ENCODE results near the gene MMP13.
"Not testable (repeated sequence)": the region's sequence is repeated elsewhere in the genome, so short reads cannot be mapped to it uniquely, and the experiment has no call there.

DNA sequence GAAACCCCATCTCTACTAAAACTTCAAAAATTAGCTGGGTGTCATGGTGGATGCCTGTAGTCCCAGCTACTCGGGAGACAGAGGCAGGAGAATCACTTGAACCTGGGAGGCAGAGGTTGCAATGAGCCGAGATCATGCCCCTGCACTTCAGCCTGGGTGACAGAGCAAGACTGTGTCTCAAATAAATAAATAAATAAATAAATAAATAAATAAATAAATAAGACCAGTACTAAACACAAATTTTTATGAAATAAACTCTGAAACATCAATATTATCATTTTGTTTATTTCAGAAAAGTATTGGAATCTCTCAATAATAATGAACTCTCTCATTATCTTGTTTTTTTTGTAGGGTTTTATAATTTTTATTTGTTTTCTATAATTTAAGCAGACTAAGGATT is 18.2 kb upstream of the MMP13 start:
- TF ChIP-seq EP300 (IDR thresholded peaks at IDR 0.05) = not testable (repeated sequence)
- TF ChIP-seq, protein P1, sequence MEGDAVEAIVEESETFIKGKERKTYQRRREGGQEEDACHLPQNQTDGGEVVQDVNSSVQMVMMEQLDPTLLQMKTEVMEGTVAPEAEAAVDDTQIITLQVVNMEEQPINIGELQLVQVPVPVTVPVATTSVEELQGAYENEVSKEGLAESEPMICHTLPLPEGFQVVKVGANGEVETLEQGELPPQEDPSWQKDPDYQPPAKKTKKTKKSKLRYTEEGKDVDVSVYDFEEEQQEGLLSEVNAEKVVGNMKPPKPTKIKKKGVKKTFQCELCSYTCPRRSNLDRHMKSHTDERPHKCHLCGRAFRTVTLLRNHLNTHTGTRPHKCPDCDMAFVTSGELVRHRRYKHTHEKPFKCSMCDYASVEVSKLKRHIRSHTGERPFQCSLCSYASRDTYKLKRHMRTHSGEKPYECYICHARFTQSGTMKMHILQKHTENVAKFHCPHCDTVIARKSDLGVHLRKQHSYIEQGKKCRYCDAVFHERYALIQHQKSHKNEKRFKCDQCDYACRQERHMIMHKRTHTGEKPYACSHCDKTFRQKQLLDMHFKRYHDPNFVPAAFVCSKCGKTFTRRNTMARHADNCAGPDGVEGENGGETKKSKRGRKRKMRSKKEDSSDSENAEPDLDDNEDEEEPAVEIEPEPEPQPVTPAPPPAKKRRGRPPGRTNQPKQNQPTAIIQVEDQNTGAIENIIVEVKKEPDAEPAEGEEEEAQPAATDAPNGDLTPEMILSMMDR (IDR thresholded peaks at IDR 0.05) = not testable (repeated sequence)

All from esophagus muscularis mucosa (tissue), 3 donors.